Vagina (tissue), 2 donors: Measurements from ENCODE around the gene LRRIQ3.

ENCODE experiments used
- POLR2A ChIP-seq, 2 donors: fragments of 450-650 bp; IDR thresholded peaks; one replicate each; pipeline ENCODE4 v1.6.1; 2017; ENCODE audit warnings: antibody characterized with exemption in 2 of 2, mild to moderate bottlenecking in 2 of 2, moderate library complexity in 2 of 2
- TF ChIP-seq, protein P1 (sequence below), 3 experiments: fragments of 450-650 bp in 2 of 3; fragments of 200-600 bp in 1 of 3; sonication (generic) in 1 of 3; IDR thresholded peaks; one replicate each; pipeline ENCODE4 v1.5.1; 2017 to 2019; ENCODE audit warnings: antibody characterized with exemption in 3 of 3, mild to moderate bottlenecking in 2 of 3, moderate library complexity in 2 of 3

DNA sequence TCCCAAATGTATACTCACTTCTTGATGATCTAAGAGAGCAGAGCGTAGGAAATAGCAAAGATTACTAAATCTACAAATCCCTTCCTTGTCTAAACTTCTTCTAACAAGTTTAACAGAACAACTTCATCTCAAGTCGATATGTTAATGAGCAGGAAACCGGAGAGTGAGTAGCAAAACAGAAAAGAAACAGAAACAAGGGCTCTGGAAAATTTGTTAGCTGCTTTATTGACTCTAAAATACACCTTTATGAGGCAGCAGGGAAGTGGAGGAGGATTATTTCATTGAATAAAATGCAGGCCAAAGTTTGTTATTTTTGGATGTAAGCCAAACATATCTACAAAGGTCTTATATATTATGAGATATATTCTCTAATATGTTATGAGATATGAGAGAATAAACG, 192.4 kb downstream of the LRRIQ3 start:
- TF ChIP-seq POLR2A (IDR thresholded peaks at IDR 0.05), result no peak
- TF ChIP-seq, protein P1, sequence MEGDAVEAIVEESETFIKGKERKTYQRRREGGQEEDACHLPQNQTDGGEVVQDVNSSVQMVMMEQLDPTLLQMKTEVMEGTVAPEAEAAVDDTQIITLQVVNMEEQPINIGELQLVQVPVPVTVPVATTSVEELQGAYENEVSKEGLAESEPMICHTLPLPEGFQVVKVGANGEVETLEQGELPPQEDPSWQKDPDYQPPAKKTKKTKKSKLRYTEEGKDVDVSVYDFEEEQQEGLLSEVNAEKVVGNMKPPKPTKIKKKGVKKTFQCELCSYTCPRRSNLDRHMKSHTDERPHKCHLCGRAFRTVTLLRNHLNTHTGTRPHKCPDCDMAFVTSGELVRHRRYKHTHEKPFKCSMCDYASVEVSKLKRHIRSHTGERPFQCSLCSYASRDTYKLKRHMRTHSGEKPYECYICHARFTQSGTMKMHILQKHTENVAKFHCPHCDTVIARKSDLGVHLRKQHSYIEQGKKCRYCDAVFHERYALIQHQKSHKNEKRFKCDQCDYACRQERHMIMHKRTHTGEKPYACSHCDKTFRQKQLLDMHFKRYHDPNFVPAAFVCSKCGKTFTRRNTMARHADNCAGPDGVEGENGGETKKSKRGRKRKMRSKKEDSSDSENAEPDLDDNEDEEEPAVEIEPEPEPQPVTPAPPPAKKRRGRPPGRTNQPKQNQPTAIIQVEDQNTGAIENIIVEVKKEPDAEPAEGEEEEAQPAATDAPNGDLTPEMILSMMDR (IDR thresholded peaks at IDR 0.05), result no peak
